Osteocyte (in vitro differentiated cells): ENCODE data around the gene CAND2. TPM values are rescaled to one million over a fixed set of nuclear protein-coding genes. Genes with fewer than 3 reads are reported as not detected.

Source experiments
- DNase-seq: peaks from one replicate; pipeline ENCODE4 v3.0.0; 2021; ENCODE audit warnings: mixed read lengths; ENCODE audit not compliant: unreplicated experiment; ENCODE audit errors: extremely low spot score
- H3K27ac Mint-ChIP-seq: one replicate; pipeline ENCODE4 v1.8.0; 2021; ENCODE audit warnings: mild to moderate bottlenecking, mixed read lengths; ENCODE audit not compliant: unreplicated experiment
- H3K27me3 Mint-ChIP-seq: one replicate; pipeline ENCODE4 v1.8.0; 2021; ENCODE audit warnings: mixed read lengths; ENCODE audit not compliant: unreplicated experiment
- H3K36me3 Mint-ChIP-seq: one replicate; pipeline ENCODE4 v1.8.0; 2021; ENCODE audit warnings: mixed read lengths; ENCODE audit not compliant: unreplicated experiment
- H3K4me1 Mint-ChIP-seq: one replicate; pipeline ENCODE4 v1.8.0; 2021; ENCODE audit warnings: mixed read lengths; ENCODE audit not compliant: unreplicated experiment
- H3K4me3 Mint-ChIP-seq: one replicate; pipeline ENCODE4 v1.8.0; 2021; ENCODE audit warnings: mild to moderate bottlenecking, moderate library complexity, mixed read lengths; ENCODE audit not compliant: unreplicated experiment
- H3K9me3 Mint-ChIP-seq: one replicate; pipeline ENCODE4 v1.8.0; 2021; ENCODE audit warnings: mixed read lengths; ENCODE audit not compliant: unreplicated experiment
- total RNA-seq: library from RNA; stranded (reverse); gene quantifications from 2 replicates; pipeline ENCODE4 v1.2.1, GENCODE V29; 2021
- TF ChIP-seq, protein P1 (sequence below): fragments of 200-600 bp; sonication (generic); IDR thresholded peaks from 2 replicates; pipeline ENCODE4 v1.5.0; 2021; ENCODE audit warnings: antibody characterized with exemption, mild to moderate bottlenecking, moderate library complexity

The CAND2 gene
- total RNA-seq, 1 donor from 2014 or later: 10.4 TPM

DNA sequence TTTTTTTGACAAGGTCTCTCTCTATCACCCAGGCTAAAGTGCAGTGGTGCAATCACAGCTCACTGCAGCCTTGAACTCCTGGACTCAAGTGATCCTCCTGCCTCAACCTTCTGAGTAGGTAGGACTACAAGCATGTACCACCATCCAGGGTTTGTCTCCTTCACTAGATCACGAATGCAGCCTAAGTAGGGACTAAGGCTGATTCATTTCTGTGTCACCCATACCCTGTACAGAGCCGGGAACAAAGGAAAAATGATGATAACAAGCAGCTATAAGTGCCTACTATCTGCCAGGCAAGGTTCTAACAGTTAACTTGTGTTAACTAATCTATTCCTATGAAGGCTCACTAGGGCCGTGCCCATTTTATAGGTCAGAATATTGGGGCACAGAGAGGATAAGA, 44.4 kb upstream of the CAND2 start:
- H3K4me3 Mint-ChIP-seq: no peak overlapping the region
- H3K4me1 Mint-ChIP-seq: peaks cover 29% of the 10 kb centered on the region
- TF ChIP-seq, protein P1, sequence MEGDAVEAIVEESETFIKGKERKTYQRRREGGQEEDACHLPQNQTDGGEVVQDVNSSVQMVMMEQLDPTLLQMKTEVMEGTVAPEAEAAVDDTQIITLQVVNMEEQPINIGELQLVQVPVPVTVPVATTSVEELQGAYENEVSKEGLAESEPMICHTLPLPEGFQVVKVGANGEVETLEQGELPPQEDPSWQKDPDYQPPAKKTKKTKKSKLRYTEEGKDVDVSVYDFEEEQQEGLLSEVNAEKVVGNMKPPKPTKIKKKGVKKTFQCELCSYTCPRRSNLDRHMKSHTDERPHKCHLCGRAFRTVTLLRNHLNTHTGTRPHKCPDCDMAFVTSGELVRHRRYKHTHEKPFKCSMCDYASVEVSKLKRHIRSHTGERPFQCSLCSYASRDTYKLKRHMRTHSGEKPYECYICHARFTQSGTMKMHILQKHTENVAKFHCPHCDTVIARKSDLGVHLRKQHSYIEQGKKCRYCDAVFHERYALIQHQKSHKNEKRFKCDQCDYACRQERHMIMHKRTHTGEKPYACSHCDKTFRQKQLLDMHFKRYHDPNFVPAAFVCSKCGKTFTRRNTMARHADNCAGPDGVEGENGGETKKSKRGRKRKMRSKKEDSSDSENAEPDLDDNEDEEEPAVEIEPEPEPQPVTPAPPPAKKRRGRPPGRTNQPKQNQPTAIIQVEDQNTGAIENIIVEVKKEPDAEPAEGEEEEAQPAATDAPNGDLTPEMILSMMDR: no peak
- no peaks in the 10 kb centered on the region for H3K9me3 Mint-ChIP-seq
- H3K27me3 Mint-ChIP-seq: no peaks in the 10 kb centered on the region
- no peak for DNase-seq
- H3K27ac Mint-ChIP-seq: no peak overlapping the region
- H3K36me3 Mint-ChIP-seq: no peaks in the 10 kb centered on the region

DNA sequence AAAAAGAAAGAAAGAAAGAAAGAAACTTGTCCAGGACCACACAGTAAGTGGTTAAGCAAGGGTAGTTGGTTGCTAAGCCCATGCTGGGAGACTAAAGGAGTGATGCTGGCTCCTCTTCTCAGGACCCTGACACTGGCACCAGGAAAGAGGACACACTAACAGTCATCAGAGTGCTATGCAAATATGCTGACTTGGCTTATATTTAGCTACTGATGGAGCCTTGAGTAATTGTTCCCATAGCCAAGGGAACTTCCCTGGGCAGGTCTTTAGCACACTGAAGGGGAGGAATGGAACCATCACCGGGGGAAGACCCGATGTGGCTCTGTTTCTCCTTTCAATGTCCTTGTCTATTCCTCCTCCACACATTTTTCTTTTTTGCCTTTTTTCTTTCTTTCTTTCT, 43.7 kb upstream of the CAND2 start:
- Mint-ChIP-seq H3K27ac (no peak overlapping the region), H3K27me3 (no peaks in the 10 kb centered on the region), H3K9me3 (no peaks in the 10 kb centered on the region), H3K4me1 (peaks cover 34% of the 10 kb centered on the region), H3K4me3 (no peak overlapping the region), H3K36me3 (no peaks in the 10 kb centered on the region)
- DNase-seq: no peak
- TF ChIP-seq, protein P1: no peak

DNA sequence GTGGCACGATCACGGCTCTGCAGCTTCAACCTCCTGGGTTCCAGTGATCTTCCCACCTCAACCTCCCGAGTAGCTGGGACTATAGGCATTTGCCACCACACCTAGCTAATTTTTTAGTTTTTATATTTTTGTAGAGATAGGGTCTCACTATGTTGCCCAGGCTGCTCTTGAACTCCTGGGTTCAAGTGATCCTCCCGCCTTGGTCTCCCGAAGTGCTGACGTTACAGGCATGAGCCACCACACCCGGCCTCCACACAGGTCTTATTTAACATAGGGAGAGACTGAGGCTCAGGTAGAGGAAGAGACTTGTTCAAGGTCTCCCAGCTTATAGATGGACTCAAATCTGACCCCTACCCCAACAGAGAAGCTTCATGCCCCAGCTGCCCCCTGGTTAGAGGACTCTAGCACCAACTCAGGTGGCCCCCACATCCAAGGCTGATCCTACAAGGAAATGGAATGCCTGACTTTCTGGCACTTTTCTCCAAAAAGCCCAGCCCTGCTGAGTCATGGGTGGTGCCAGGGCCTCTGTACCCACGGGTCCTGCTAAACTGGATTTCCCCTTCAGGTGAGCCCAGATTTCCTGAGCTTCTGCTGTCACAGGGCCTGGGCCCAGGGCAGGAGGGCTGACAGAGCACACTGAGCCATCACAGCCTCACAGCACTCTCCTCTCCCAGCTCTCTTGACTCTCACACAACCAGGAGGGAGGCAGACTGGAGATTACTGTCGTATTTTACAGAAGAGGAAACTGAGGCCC, 43.0 kb upstream of the CAND2 start:
- no peaks in the 10 kb centered on the region for H3K27me3 Mint-ChIP-seq
- H3K36me3 Mint-ChIP-seq: no peaks in the 10 kb centered on the region
- peaks cover 39% of the 10 kb centered on the region for H3K4me1 Mint-ChIP-seq
- H3K9me3 Mint-ChIP-seq: no peaks in the 10 kb centered on the region
- no peak for DNase-seq
- peak overlapping the region; percentile 7 for H3K27ac Mint-ChIP-seq
- no peak overlapping the region for H3K4me3 Mint-ChIP-seq
- TF ChIP-seq, protein P1: no peak

DNA sequence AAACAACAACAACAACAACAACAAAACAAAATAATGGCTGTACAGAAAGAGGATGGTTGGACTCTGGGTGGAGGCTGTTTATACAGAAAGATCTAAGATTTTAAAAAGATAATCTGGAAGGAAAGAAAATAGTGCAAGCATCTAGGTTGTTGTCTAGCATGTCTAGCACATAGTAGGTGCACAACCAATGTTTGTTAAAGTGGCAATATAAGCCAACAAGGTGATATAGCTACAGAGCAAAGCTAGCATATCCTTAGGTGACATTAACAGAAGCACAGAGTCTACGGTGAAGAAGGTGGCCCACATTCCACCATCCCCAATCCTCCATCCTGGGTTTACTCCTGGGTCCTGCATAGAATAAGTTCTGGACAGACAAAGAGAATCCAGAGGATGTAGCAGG, 42.2 kb upstream of the CAND2 start:
- Mint-ChIP-seq H3K4me3 (no peak overlapping the region), H3K27ac (no peak overlapping the region), H3K27me3 (no peaks in the 10 kb centered on the region), H3K36me3 (no peaks in the 10 kb centered on the region), H3K9me3 (no peaks in the 10 kb centered on the region), H3K4me1 (peaks cover 48% of the 10 kb centered on the region)
- TF ChIP-seq, protein P1: no peak
- DNase-seq: no peak

DNA sequence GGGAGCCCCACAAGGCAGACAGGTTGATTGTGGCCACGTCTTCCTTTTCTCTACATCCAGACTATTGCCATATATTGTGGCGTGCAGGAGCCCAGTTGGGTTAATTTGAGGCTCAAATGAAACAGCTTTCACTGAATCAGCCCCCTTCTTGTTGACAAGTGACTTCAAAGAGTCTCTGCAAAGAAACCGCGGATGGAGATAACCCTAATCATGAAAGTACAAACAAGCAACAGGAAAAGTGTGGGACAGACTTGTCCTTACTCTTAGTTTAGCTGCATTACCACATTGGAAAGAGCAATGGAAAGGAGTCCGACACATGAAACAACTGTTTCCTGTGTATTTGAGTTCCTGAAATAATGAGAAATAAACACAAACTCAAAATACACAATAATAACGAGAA, 40.7 kb upstream of the CAND2 start:
- Mint-ChIP-seq H3K27ac (no peak overlapping the region), H3K4me3 (no peak overlapping the region), H3K36me3 (no peaks in the 10 kb centered on the region), H3K27me3 (no peaks in the 10 kb centered on the region), H3K4me1 (peaks cover 50% of the 10 kb centered on the region), H3K9me3 (no peaks in the 10 kb centered on the region)
- no peak for DNase-seq
- TF ChIP-seq, protein P1: no peak
